Thoracic aorta (tissue), 2 donors: ENCODE measurements around the gene KCNK6. TPM values are rescaled to one million over a fixed set of nuclear protein-coding genes. Genes with fewer than 3 reads are reported as not detected.

ENCODE experiments used
- ATAC-seq: fragments of 150-250 bp; one replicate; pipeline ENCODE4 v1.8.0; 2017; ENCODE audit warnings: low read depth; ENCODE audit not compliant: insufficient number of reproducible peaks, low FRiP score
- DNase-seq: peaks from one replicate; pipeline ENCODE4 v3.0.0-alpha.2; 2020; ENCODE audit warnings: low spot score
- H3K27ac ChIP-seq, 2 donors: fragments of 200-600 bp; sonication (generic); 1 replicate in 1 of 2; 2 replicates in 1 of 2; pipeline ENCODE4 v1.5.1; 2016; ENCODE audit warnings: mild to moderate bottlenecking in 2 of 2, moderate library complexity in 2 of 2
- H3K27me3 ChIP-seq: fragments of 200-600 bp; sonication (generic); replicated peaks from 2 replicates; pipeline ENCODE4 v1.6.0; 2016; ENCODE audit warnings: mild to moderate bottlenecking; ENCODE audit not compliant: insufficient read depth
- H3K36me3 ChIP-seq: fragments of 200-600 bp; sonication (generic); one replicate; pipeline ENCODE4 v1.5.1; 2016
- H3K4me1 ChIP-seq, 2 donors: fragments of 200-600 bp; sonication (generic); 1 replicate in 1 of 2; 2 replicates in 1 of 2; pipeline versions ENCODE4 v1.5.1 to v1.6.0; 2016; ENCODE audit warnings: low read depth in 2 of 2, mild to moderate bottlenecking in 1 of 2; ENCODE audit not compliant: control insufficient read depth in 1 of 2
- H3K4me3 ChIP-seq: fragments of 200-600 bp; sonication (generic); 2 replicates; pipeline ENCODE4 v1.5.1; 2016; ENCODE audit warnings: mild to moderate bottlenecking
- H3K9me3 ChIP-seq: fragments of 200-600 bp; sonication (generic); 2 replicates; pipeline ENCODE4 v1.5.1; 2016
- CTCF ChIP-seq: fragments of 200-600 bp; sonication (generic); IDR thresholded peaks from one replicate; pipeline ENCODE4 v1.5.1; 2019; ENCODE audit warnings: antibody characterized with exemption
- total RNA-seq, 2 donors: library from RNA; depleted of rRNA; stranded (reverse); fragments of >200 nt; gene quantifications; one replicate each; pipeline versions ENCODE4 v1.1.0 to v1.2.3, GENCODE V29; 2016

Gene KCNK6
- total RNA-seq, 2 donors from 2014 or later: 16.1 to 34.3 TPM

- Histone ChIP-seq H3K4me1 (peaks cover 13 to 35% of the 10 kb centered on the region in 2 donors), H3K27me3 (no peaks in the 10 kb centered on the region), H3K4me3 (peak overlapping the region; percentile 82), H3K27ac (peak overlapping the region; percentile 67 to 84), H3K9me3 (no peaks in the 10 kb centered on the region), H3K36me3 (no peaks in the 10 kb centered on the region)
- no peak for TF ChIP-seq CTCF
- no peak for ATAC-seq
- no peak for DNase-seq
Measured at GRCh38 chr19:38316477-38317067, 3.1 kb upstream of the KCNK6 start.

- ATAC-seq (no peak), DNase-seq (no peak)
- H3K9me3 ChIP-seq: no peaks in the 10 kb centered on the region
- peak overlapping the region in 1 of 2 donors; percentile 84 for H3K27ac ChIP-seq
- H3K4me1 ChIP-seq: peaks cover 19 to 41% of the 10 kb centered on the region in 2 donors
- peak overlapping the region; percentile 82 for H3K4me3 ChIP-seq
- H3K27me3 ChIP-seq: no peaks in the 10 kb centered on the region
- TF ChIP-seq CTCF: no peak
- H3K36me3 ChIP-seq: no peaks in the 10 kb centered on the region
Measured at GRCh38 chr19:38317104-38317612, 2.5 kb upstream of the KCNK6 start.

GRCh38 chr19:38318660-38319059 lies 985 bp upstream of the KCNK6 start:
- peak overlapping the region; percentile 95 for H3K4me3 ChIP-seq
- H3K9me3 ChIP-seq: no peaks in the 10 kb centered on the region
- H3K36me3 ChIP-seq: no peaks in the 10 kb centered on the region
- DNase-seq (no peak), ATAC-seq (no peak)
- peak overlapping the region; percentile 84 to 95 for H3K27ac ChIP-seq
- peaks cover 29 to 55% of the 10 kb centered on the region in 2 donors for H3K4me1 ChIP-seq
- no peak for TF ChIP-seq CTCF
- no peaks in the 10 kb centered on the region for H3K27me3 ChIP-seq

- Histone ChIP-seq H3K4me3 (peak overlapping the region; percentile 95), H3K36me3 (peaks cover 6% of the 10 kb centered on the region), H3K4me1 (peaks cover 29 to 53% of the 10 kb centered on the region in 2 donors), H3K27ac (peak overlapping the region; percentile 84 to 95), H3K9me3 (no peaks in the 10 kb centered on the region), H3K27me3 (no peaks in the 10 kb centered on the region)
- no peak for ATAC-seq
- no peak for DNase-seq
- TF ChIP-seq CTCF: no peak
Measured at GRCh38 chr19:38320969-38321339, 1.3 kb downstream of the KCNK6 start.

- ATAC-seq (peak; percentile 26), DNase-seq (no peak)
- peaks cover 9% of the 10 kb centered on the region for H3K36me3 ChIP-seq
- peak overlapping the region; percentile 95 for H3K4me3 ChIP-seq
- H3K27ac ChIP-seq: peak overlapping the region; percentile 84 to 95
- TF ChIP-seq CTCF: no peak
- no peaks in the 10 kb centered on the region for H3K9me3 ChIP-seq
- H3K4me1 ChIP-seq: peaks cover 25 to 46% of the 10 kb centered on the region in 2 donors
- no peaks in the 10 kb centered on the region for H3K27me3 ChIP-seq
Measured at GRCh38 chr19:38321646-38322196, 2.1 kb downstream of the KCNK6 start.
